Measurements from ENCODE around the gene CEP192.

DNA sequence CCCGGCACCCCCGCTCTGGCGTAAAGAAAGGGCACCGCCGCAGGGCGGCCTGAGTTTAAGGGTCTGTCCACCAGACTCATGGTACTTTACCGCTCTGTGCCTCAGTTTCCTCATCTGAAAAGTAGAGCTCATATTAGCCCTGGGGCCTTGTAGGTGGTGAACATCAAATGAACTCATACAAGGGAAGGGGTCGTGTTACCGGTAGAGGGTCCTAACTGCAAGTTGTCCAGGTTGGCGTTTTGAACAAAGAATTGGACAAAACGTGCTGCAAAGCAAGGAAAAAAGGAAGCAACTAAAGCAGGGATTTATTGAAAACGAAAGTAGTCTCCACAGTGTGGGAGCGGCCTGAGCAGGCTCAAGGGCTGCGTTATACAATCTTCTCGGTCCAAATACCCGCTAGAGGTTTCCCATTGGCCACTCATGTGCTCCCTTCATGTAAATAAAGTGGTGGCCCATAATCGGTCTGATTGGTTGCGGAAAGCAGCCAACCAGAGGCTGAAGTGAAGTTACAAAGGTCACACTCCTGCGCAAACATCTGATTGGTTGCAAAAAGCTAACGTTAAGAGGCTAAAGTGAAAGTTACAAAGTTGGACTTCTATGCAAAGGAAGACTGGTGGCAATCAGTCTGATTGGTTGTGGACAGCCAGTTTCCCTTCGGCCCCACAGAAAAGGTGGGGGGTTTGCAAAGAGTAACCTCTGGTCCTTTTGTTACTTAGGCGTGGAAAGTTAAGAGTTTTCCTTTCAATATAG lies 146.7 kb downstream of the CEP192 start:
- TF ChIP-seq, protein P1, sequence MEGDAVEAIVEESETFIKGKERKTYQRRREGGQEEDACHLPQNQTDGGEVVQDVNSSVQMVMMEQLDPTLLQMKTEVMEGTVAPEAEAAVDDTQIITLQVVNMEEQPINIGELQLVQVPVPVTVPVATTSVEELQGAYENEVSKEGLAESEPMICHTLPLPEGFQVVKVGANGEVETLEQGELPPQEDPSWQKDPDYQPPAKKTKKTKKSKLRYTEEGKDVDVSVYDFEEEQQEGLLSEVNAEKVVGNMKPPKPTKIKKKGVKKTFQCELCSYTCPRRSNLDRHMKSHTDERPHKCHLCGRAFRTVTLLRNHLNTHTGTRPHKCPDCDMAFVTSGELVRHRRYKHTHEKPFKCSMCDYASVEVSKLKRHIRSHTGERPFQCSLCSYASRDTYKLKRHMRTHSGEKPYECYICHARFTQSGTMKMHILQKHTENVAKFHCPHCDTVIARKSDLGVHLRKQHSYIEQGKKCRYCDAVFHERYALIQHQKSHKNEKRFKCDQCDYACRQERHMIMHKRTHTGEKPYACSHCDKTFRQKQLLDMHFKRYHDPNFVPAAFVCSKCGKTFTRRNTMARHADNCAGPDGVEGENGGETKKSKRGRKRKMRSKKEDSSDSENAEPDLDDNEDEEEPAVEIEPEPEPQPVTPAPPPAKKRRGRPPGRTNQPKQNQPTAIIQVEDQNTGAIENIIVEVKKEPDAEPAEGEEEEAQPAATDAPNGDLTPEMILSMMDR (IDR thresholded peaks at IDR 0.05) = no peak
- TF ChIP-seq EZH2phosphoT487 (IDR thresholded peaks at IDR 0.05) (no peak), EZH2 (IDR thresholded peaks at IDR 0.05) (no peak)
